Posterior cingulate gyrus (tissue), 11 donors: ENCODE results near the gene KLF8.

ENCODE experiments used
- DNase-seq, 10 donors: peaks; one replicate each; pipeline versions ENCODE4 v3.0.0 to v3.0.0-alpha.2; 2020 to 2021; ENCODE audit warnings: mixed read lengths in 3 of 10
- intact Hi-C: fragments of 100-400 bp; cut with DNase I; formaldehyde crosslinking; loops from one replicate; pipeline ENCODE4 v1.15.1; 2023

The KLF8 gene

GRCh38 chrX:56289449-56289848, 57.3 kb downstream of the KLF8 start:
- DNase-seq, result no peak
- intact Hi-C loops, result no loop called here

- intact Hi-C loops, result no loop called here
- DNase-seq, result no peak
Observed at GRCh38 chrX:56308726-56309125, 76.6 kb downstream of the KLF8 start.

- intact Hi-C loops, result no loop called here
- no peak for DNase-seq
Observed at GRCh38 chrX:56309881-56310280, 77.7 kb downstream of the KLF8 start.

- intact Hi-C loops, result no loop called here
- DNase-seq, result no peak
Observed at GRCh38 chrX:56310581-56310980, 78.4 kb downstream of the KLF8 start.

GRCh38 chrX:56313308-56313707, 81.2 kb downstream of the KLF8 start:
- DNase-seq, result no peak
- intact Hi-C loops, result no loop called here

- DNase-seq, result no peak
- intact Hi-C loops, result no loop called here
Observed at GRCh38 chrX:56314334-56314733, 82.2 kb downstream of the KLF8 start.

GRCh38 chrX:56318076-56318475, 85.9 kb downstream of the KLF8 start:
- intact Hi-C loops, result no loop called here
- peak in 1 of 10 donors; percentile 48 for DNase-seq

GRCh38 chrX:56319165-56319564, 87.0 kb downstream of the KLF8 start:
- intact Hi-C loops, result no loop called here
- no peak for DNase-seq
